Ureter (tissue), 1 donor: ENCODE results near the gene CNOT10. TPM values are rescaled to one million over a fixed set of nuclear protein-coding genes. Genes with fewer than 3 reads are reported as not detected.
"Not testable (repeated sequence)": the region's sequence is repeated elsewhere in the genome, so short reads cannot be mapped to it uniquely, and the experiment has no call there.

ENCODE experiments used
- DNase-seq: peaks from one replicate; pipeline ENCODE4 v3.0.0-alpha.2; 2020; ENCODE audit warnings: low spot score
- total RNA-seq: library from RNA; stranded (reverse); gene quantifications from one replicate; pipeline ENCODE4 v1.2.4, GENCODE V29; 2023
- donor health status: DM: yes; HTN: yes; CAD: no.

Gene CNOT10
- 56.7 TPM for total RNA-seq

GRCh38 chr3:32684800-32685542 lies at the start of gene CNOT10:
Gene CNOT10, plus strand, starts transcription at chr3:32685188. Its CDS starts 273 bp downstream, at chr3:32685461.
- DNase-seq, result peak; percentile 96

- no peak for DNase-seq
Observed at GRCh38 chr3:32640939-32641338, 44.0 kb upstream of the CNOT10 start.

- no peak for DNase-seq
Observed at GRCh38 chr3:32641356-32641755, 43.6 kb upstream of the CNOT10 start.

GRCh38 chr3:32643354-32643753 lies 41.6 kb upstream of the CNOT10 start:
- no peak for DNase-seq

GRCh38 chr3:32643816-32644215 lies 41.2 kb upstream of the CNOT10 start:
- DNase-seq, result no peak

- no peak for DNase-seq
Observed at GRCh38 chr3:32644380-32644779, 40.6 kb upstream of the CNOT10 start.

GRCh38 chr3:32646761-32647160 lies 38.2 kb upstream of the CNOT10 start:
- DNase-seq, result no peak

GRCh38 chr3:32652337-32653100 lies 32.5 kb upstream of the CNOT10 start:
- DNase-seq, result not testable (repeated sequence)

- no peak for DNase-seq
Observed at GRCh38 chr3:32655167-32655566, 29.8 kb upstream of the CNOT10 start.

GRCh38 chr3:32660634-32661033 lies 24.4 kb upstream of the CNOT10 start:
- no peak for DNase-seq

GRCh38 chr3:32662647-32663046 lies 22.3 kb upstream of the CNOT10 start:
- no peak for DNase-seq

- not testable (repeated sequence) for DNase-seq
Observed at GRCh38 chr3:32664630-32665075, 20.3 kb upstream of the CNOT10 start.

- DNase-seq, result no peak
Observed at GRCh38 chr3:32667072-32667582, 17.9 kb upstream of the CNOT10 start.

- DNase-seq, result not testable (repeated sequence)
Observed at GRCh38 chr3:32669226-32669625, 15.8 kb upstream of the CNOT10 start.

- DNase-seq, result not testable (repeated sequence)
Observed at GRCh38 chr3:32673730-32674129, 11.3 kb upstream of the CNOT10 start.

- no peak for DNase-seq
Observed at GRCh38 chr3:32675164-32675563, 9.8 kb upstream of the CNOT10 start.

GRCh38 chr3:32675650-32676049 lies 9.3 kb upstream of the CNOT10 start:
- no peak for DNase-seq

GRCh38 chr3:32681811-32682210 lies 3.2 kb upstream of the CNOT10 start:
- no peak for DNase-seq

GRCh38 chr3:32684029-32684799 lies 774 bp upstream of the CNOT10 start:
- DNase-seq, result no peak

GRCh38 chr3:32685543-32686185 lies 676 bp downstream of the CNOT10 start:
- no peak for DNase-seq

- DNase-seq, result no peak
Observed at GRCh38 chr3:32686713-32687112, 1.7 kb downstream of the CNOT10 start.

- DNase-seq, result no peak
Observed at GRCh38 chr3:32691847-32692246, 6.9 kb downstream of the CNOT10 start.
